ENCODE measurements around the gene NFIA.

GRCh38 chr1:61043010-61043820 lies 39.1 kb upstream of the NFIA start:
- TF ChIP-seq, protein P1, sequence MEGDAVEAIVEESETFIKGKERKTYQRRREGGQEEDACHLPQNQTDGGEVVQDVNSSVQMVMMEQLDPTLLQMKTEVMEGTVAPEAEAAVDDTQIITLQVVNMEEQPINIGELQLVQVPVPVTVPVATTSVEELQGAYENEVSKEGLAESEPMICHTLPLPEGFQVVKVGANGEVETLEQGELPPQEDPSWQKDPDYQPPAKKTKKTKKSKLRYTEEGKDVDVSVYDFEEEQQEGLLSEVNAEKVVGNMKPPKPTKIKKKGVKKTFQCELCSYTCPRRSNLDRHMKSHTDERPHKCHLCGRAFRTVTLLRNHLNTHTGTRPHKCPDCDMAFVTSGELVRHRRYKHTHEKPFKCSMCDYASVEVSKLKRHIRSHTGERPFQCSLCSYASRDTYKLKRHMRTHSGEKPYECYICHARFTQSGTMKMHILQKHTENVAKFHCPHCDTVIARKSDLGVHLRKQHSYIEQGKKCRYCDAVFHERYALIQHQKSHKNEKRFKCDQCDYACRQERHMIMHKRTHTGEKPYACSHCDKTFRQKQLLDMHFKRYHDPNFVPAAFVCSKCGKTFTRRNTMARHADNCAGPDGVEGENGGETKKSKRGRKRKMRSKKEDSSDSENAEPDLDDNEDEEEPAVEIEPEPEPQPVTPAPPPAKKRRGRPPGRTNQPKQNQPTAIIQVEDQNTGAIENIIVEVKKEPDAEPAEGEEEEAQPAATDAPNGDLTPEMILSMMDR (IDR thresholded peaks at IDR 0.05) = peak; percentile 93
- no peak for TF ChIP-seq TCF7L2 (IDR thresholded peaks at IDR 0.05; ENCODE audit: low read depth, low read length)
- TF ChIP-seq POLR2AphosphoS5 (IDR thresholded peaks at IDR 0.05; ENCODE audit: low read depth, low read length) = no peak
- TF ChIP-seq REST (IDR thresholded peaks at IDR 0.05; ENCODE audit: insufficient read depth in 1 of 2, low read depth in 2 of 2, low read length in 1 of 2) = no peak; a peak in 1 of 4 replicates

All from Panc1 (cell line).